Measurements from ENCODE around the gene TRNAU1AP. TPM values are rescaled to one million over a fixed set of nuclear protein-coding genes. Genes with fewer than 3 reads are reported as not detected.
A peak's percentile ranks its signal among the peaks of the same experiment; 100 is the strongest.

Gene TRNAU1AP
- total and polyA plus RNA-seq, 2 of the 13 experiments (the other 11 are each of a cell fraction or from before 2014, with no cell fraction given) = 29.0 to 42.9 TPM

DNA sequence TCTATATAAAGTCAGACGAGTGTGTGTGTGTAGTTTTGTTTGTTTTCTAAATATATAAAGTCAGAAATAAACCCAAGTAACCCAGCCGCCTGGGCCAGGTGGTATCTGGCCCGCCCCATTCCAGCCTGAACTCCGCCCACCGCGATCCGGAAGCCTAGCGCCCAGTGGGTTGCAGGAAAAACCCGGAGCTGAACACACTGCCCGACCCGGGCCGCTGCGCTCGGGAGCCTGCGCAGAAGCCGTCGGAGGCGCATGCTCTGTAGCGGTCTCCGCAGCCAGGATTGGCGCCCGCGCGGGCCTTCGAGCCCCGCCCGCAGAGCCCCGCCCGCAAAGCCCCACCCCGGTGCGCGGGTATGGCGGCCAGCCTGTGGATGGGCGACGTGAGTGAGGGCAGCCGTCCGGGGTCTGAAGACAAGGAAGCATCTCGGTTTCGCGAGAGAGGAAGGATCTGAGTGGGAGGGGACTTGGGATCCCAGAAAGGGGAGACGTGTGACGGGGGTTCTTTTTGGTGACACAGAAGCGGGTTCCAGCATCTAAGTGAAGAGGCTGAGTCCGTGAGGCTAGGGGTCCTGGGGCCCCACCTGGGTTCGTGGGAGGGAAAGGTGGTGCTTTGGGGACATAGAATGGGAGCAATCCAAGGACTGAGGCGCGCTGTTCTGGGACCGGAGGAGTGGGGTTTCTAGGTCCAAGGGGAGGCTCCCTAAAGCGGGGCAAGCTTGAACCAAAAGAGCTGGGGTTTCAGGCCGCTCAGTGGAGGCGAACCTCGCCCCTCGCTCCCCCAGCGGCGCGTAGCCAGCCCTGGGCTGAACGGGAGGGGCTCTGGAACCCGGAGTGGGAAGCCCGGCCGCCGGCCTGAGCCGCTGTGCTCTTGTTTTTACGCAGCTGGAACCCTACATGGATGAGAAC is at the start of gene TRNAU1AP (continued):
- TF ChIP-seq ZNF17 (CRISPR knock-in tag; IDR thresholded peaks at IDR 0.05) = no peak
- TF ChIP-seq TBX2 (CRISPR knock-in tag; IDR thresholded peaks at IDR 0.05; ENCODE audit: borderline replicate concordance) = peak; percentile 91
- TF ChIP-seq, protein P1, sequence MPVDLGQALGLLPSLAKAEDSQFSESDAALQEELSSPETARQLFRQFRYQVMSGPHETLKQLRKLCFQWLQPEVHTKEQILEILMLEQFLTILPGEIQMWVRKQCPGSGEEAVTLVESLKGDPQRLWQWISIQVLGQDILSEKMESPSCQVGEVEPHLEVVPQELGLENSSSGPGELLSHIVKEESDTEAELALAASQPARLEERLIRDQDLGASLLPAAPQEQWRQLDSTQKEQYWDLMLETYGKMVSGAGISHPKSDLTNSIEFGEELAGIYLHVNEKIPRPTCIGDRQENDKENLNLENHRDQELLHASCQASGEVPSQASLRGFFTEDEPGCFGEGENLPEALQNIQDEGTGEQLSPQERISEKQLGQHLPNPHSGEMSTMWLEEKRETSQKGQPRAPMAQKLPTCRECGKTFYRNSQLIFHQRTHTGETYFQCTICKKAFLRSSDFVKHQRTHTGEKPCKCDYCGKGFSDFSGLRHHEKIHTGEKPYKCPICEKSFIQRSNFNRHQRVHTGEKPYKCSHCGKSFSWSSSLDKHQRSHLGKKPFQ (CRISPR knock-in tag; IDR thresholded peaks at IDR 0.05; ENCODE audit: insufficient replicate concordance) = peak; percentile 90
- TF ChIP-seq DR1 (CRISPR knock-in tag; IDR thresholded peaks at IDR 0.05) = peak; percentile 77; the same call in 1 of the 2 replicates
- TF ChIP-seq NFYC (CRISPR knock-in tag; IDR thresholded peaks at IDR 0.05) = no peak
- TF ChIP-seq, protein P2, sequence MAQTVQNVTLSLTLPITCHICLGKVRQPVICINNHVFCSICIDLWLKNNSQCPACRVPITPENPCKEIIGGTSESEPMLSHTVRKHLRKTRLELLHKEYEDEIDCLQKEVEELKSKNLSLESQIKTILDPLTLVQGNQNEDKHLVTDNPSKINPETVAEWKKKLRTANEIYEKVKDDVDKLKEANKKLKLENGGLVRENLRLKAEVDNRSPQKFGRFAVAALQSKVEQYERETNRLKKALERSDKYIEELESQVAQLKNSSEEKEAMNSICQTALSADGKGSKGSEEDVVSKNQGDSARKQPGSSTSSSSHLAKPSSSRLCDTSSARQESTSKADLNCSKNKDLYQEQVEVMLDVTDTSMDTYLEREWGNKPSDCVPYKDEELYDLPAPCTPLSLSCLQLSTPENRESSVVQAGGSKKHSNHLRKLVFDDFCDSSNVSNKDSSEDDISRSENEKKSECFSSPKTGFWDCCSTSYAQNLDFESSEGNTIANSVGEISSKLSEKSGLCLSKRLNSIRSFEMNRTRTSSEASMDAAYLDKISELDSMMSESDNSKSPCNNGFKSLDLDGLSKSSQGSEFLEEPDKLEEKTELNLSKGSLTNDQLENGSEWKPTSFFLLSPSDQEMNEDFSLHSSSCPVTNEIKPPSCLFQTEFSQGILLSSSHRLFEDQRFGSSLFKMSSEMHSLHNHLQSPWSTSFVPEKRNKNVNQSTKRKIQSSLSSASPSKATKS (CRISPR knock-in tag; IDR thresholded peaks at IDR 0.05) = no peak
- peak; percentile 93 for TF ChIP-seq ZNF337 (CRISPR knock-in tag; IDR thresholded peaks at IDR 0.05; ENCODE audit: borderline replicate concordance, low read depth)
- TF ChIP-seq ZNF703 (CRISPR knock-in tag; IDR thresholded peaks at IDR 0.05; ENCODE audit: borderline replicate concordance) = no peak
- TF ChIP-seq, protein P3, sequence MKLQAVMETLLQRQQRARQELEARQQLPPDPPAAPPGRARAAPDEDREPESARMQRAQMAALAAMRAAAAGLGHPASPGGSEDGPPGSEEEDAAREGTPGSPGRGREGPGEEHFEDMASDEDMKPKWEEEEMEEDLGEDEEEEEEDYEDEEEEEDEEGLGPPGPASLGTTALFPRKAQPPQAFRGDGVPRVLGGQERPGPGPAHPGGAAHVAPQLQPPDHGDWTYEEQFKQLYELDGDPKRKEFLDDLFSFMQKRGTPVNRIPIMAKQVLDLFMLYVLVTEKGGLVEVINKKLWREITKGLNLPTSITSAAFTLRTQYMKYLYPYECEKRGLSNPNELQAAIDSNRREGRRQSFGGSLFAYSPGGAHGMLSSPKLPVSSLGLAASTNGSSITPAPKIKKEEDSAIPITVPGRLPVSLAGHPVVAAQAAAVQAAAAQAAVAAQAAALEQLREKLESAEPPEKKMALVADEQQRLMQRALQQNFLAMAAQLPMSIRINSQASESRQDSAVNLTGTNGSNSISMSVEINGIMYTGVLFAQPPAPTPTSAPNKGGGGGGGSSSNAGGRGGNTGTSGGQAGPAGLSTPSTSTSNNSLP (IDR thresholded peaks at IDR 0.05; ENCODE audit: low read depth, low read length) = peak; percentile 71; the same call in 1 of the 2 replicates
- TF ChIP-seq CEBPG (CRISPR knock-in tag; IDR thresholded peaks at IDR 0.05) = no peak
- TF ChIP-seq ZNF713 (CRISPR knock-in tag; IDR thresholded peaks at IDR 0.05) = peak; percentile 67; the same call in 1 of the 2 replicates
- peak; percentile 78 for TF ChIP-seq ZNF350 (CRISPR knock-in tag; IDR thresholded peaks at IDR 0.05; ENCODE audit: borderline replicate concordance, low read depth)
- peak; percentile 52; the same call in 1 of the 2 replicates for TF ChIP-seq ELF3 (CRISPR knock-in tag; IDR thresholded peaks at IDR 0.05)
- TF ChIP-seq RARA (CRISPR knock-in tag; IDR thresholded peaks at IDR 0.05) = no peak; the same call in 1 of the 2 replicates
- TF ChIP-seq, protein P4, sequence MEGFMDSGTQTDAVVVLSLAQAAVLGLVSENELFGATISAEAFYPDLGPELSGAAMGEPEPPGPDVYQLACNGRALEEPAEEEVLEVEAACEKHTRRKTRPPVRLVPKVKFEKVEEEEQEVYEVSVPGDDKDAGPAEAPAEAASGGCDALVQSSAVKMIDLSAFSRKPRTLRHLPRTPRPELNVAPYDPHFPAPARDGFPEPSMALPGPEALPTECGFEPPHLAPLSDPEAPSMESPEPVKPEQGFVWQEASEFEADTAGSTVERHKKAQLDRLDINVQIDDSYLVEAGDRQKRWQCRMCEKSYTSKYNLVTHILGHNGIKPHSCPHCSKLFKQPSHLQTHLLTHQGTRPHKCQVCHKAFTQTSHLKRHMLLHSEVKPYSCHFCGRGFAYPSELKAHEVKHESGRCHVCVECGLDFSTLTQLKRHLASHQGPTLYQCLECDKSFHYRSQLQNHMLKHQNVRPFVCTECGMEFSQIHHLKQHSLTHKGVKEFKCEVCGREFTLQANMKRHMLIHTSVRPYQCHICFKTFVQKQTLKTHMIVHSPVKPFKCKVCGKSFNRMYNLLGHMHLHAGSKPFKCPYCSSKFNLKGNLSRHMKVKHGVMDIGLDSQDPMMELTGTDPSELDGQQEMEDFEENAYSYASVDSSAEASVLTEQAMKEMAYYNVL (CRISPR knock-in tag; IDR thresholded peaks at IDR 0.05; ENCODE audit: borderline replicate concordance) = no peak
- peak; percentile 78; the same call in 1 of the 2 replicates for TF ChIP-seq ZNF790 (CRISPR knock-in tag; IDR thresholded peaks at IDR 0.05; ENCODE audit: borderline replicate concordance)
- TF ChIP-seq GABPB1 (CRISPR knock-in tag; IDR thresholded peaks at IDR 0.05) = peak; percentile 91
- TF ChIP-seq NR2F6 (IDR thresholded peaks at IDR 0.05) = no peak
- TF ChIP-seq NR2F6 (CRISPR knock-in tag; IDR thresholded peaks at IDR 0.05) = peak; percentile 42; the same call in 1 of the 2 replicates
- peak; percentile 80 for TF ChIP-seq PHF20 (CRISPR knock-in tag; IDR thresholded peaks at IDR 0.05)
- TF ChIP-seq KLF15 (CRISPR knock-in tag; IDR thresholded peaks at IDR 0.05; ENCODE audit: borderline replicate concordance) = no peak; the same call in 1 of the 2 replicates
- no peak for TF ChIP-seq ZNF382 (CRISPR knock-in tag; IDR thresholded peaks at IDR 0.05; ENCODE audit: borderline replicate concordance)
